ENCODE measurements around the gene NEK9. TPM values are rescaled to one million over a fixed set of nuclear protein-coding genes. Genes with fewer than 3 reads are reported as not detected.
A peak's percentile ranks its signal among the peaks of the same experiment; 100 is the strongest.

Gene NEK9
- total RNA-seq: 10 to 100 TPM; 51.8 to 56.4 TPM

GRCh38 chr14:75126679-75127473 is at the start of gene NEK9:
NEK9 (minus strand) TSS chr14:75127048; CDS start chr14:75126921, 127 bp downstream.
- DNase-seq: peak; percentile 94
- Mint-ChIP-seq H3K4me1 (ENCODE audit: low read depth) (peaks cover 43% of the 10 kb centered on the region), H3K9me3 (no peaks in the 10 kb centered on the region), H3K27ac (peak within 1 kb of the TSS; percentile 96), H3K4me3 (peak within 1 kb of the TSS; percentile 99), H3K27me3 (no peaks in the 10 kb centered on the region), H3K36me3 (peaks cover 11% of the 10 kb centered on the region)
- intact Hi-C loops (cut with micrococcal nuclease): loop anchor here (1.0 to 10.0 kb wide), 9 partner anchors 12 to 535 kb away; partner anchors contain the start of genes ACYP1, BATF, EIF2B2 and ERG28
- CTCF ChIA-PET: interaction anchor here (0.6 to 10.9 kb wide), 7 partner anchors 130 to 438 kb away, joined by 3 to 280 read pairs (median 5); no protein-coding TSS in a partner anchor
- POLR2A ChIA-PET: interaction anchor here (1.0 to 2.2 kb wide), 11 partner anchors 12 to 440 kb away, joined by 3 to 9 read pairs (median 4); partner anchors contain the start of gene ZC2HC1C

- Mint-ChIP-seq H3K27ac (peak within 1 kb of the TSS; percentile 98), H3K27me3 (no peaks in the 10 kb centered on the region), H3K4me3 (peak within 1 kb of the TSS; percentile 86), H3K36me3 (peaks cover 7% of the 10 kb centered on the region), H3K4me1 (ENCODE audit: low read depth) (peaks cover 42% of the 10 kb centered on the region), H3K9me3 (no peaks in the 10 kb centered on the region)
- intact Hi-C loops (cut with micrococcal nuclease): loop anchor here (1.0 to 5.0 kb wide), 7 partner anchors 17 to 486 kb away; partner anchors contain the start of genes ERG28, FOS, NEK9 and TTLL5
- POLR2A ChIA-PET: interaction anchor here (0.6 to 1.3 kb wide), 5 partner anchors 8 to 118 kb away, joined by 3 to 7 read pairs (median 3); no protein-coding TSS in a partner anchor
- peak; percentile 94 for DNase-seq
- CTCF ChIA-PET: interaction anchor here (0.7 to 1.1 kb wide), 3 partner anchors 20 to 477 kb away, joined by 3 read pairs; no protein-coding TSS in a partner anchor
Observed at GRCh38 chr14:75176142-75176820, 49.4 kb upstream of the NEK9 start, which contains the start of gene TMED10. TMED10 (minus strand) TSS chr14:75176612; CDS start chr14:75176579, 33 bp downstream.

GRCh38 chr14:75175677-75176141 is 48.9 kb upstream of the NEK9 start:
- CTCF ChIA-PET: interaction anchor here (0.7 to 1.1 kb wide), 3 partner anchors 19 to 478 kb away, joined by 3 read pairs; no protein-coding TSS in a partner anchor
- peaks cover 46% of the 10 kb centered on the region for H3K4me1 Mint-ChIP-seq (ENCODE audit: low read depth)
- intact Hi-C loops (cut with micrococcal nuclease): loop anchor here (1.0 to 5.0 kb wide), 7 partner anchors 16 to 487 kb away; partner anchors contain the start of genes ERG28, FOS, NEK9 and TTLL5

GRCh38 chr14:75174066-75174465 is 47.2 kb upstream of the NEK9 start:
- peaks cover 57% of the 10 kb centered on the region for H3K4me1 Mint-ChIP-seq (ENCODE audit: low read depth)
- intact Hi-C loops (cut with micrococcal nuclease): no loop called here
- DNase-seq: no peak
- H3K36me3 Mint-ChIP-seq: peaks cover 8% of the 10 kb centered on the region
- H3K4me3 Mint-ChIP-seq: peak overlapping the region; percentile 28
- peak overlapping the region; percentile 90 for H3K27ac Mint-ChIP-seq
- CTCF ChIA-PET: interaction anchor here (1.2 to 1.3 kb wide), 2 partner anchors 10 to 121 kb away, joined by 3 read pairs; no protein-coding TSS in a partner anchor
- POLR2A ChIA-PET: interaction anchor here (0.8 kb wide), 1 partner anchor 49 kb away, joined by 3 read pairs; no protein-coding TSS in a partner anchor
- H3K27me3 Mint-ChIP-seq: no peaks in the 10 kb centered on the region
- no peaks in the 10 kb centered on the region for H3K9me3 Mint-ChIP-seq

More at GRCh38 chr14:75175677-75176141, 48.9 kb upstream of the NEK9 start:
- H3K36me3 Mint-ChIP-seq: peaks cover 7% of the 10 kb centered on the region
- peak overlapping the region; percentile 98 for H3K27ac Mint-ChIP-seq
- H3K9me3 Mint-ChIP-seq: no peaks in the 10 kb centered on the region
- POLR2A ChIA-PET: interaction anchor here (0.8 to 1.3 kb wide), 3 partner anchors 8 to 83 kb away, joined by 3 to 7 read pairs (median 4); no protein-coding TSS in a partner anchor
- no peaks in the 10 kb centered on the region for H3K27me3 Mint-ChIP-seq
- peak overlapping the region; percentile 86 for H3K4me3 Mint-ChIP-seq
- no peak for DNase-seq

GRCh38 chr14:75170772-75171171 is 43.9 kb upstream of the NEK9 start:
- peaks cover 76% of the 10 kb centered on the region for H3K4me1 Mint-ChIP-seq (ENCODE audit: low read depth)
- no peak for DNase-seq
- ChIA-PET POLR2A (interaction anchor here (0.5 kb wide), 1 partner anchor 47 kb away, joined by 3 read pairs; no protein-coding TSS in a partner anchor), CTCF (no interaction called here)
- intact Hi-C loops (cut with micrococcal nuclease): no loop called here
- H3K27me3 Mint-ChIP-seq: no peaks in the 10 kb centered on the region
- H3K27ac Mint-ChIP-seq: no peak overlapping the region
- no peaks in the 10 kb centered on the region for H3K9me3 Mint-ChIP-seq
- H3K36me3 Mint-ChIP-seq: peaks cover 9% of the 10 kb centered on the region
- H3K4me3 Mint-ChIP-seq: no peak overlapping the region

- no peaks in the 10 kb centered on the region for H3K9me3 Mint-ChIP-seq
- H3K27me3 Mint-ChIP-seq: no peaks in the 10 kb centered on the region
- H3K4me3 Mint-ChIP-seq: no peak overlapping the region
- POLR2A ChIA-PET: no interaction called here
- no peak overlapping the region for H3K27ac Mint-ChIP-seq
- DNase-seq: no peak
- H3K36me3 Mint-ChIP-seq: peaks cover 2% of the 10 kb centered on the region
- CTCF ChIA-PET: no interaction called here
- intact Hi-C loops (cut with micrococcal nuclease): no loop called here
- H3K4me1 Mint-ChIP-seq (ENCODE audit: low read depth): peaks cover 64% of the 10 kb centered on the region
Observed at GRCh38 chr14:75168586-75169335, 41.9 kb upstream of the NEK9 start.

GRCh38 chr14:75167325-75167724 is 40.5 kb upstream of the NEK9 start:
- DNase-seq: no peak
- ChIA-PET POLR2A (interaction anchor here (0.6 kb wide), 1 partner anchor 9 kb away, joined by 3 read pairs; no protein-coding TSS in a partner anchor), CTCF (no interaction called here)
- Mint-ChIP-seq H3K9me3 (no peaks in the 10 kb centered on the region), H3K27me3 (no peaks in the 10 kb centered on the region), H3K4me3 (no peak overlapping the region), H3K27ac (no peak overlapping the region), H3K4me1 (ENCODE audit: low read depth) (peaks cover 60% of the 10 kb centered on the region), H3K36me3 (peaks cover 2% of the 10 kb centered on the region)
- intact Hi-C loops (cut with micrococcal nuclease): no loop called here

- no peaks in the 10 kb centered on the region for H3K27me3 Mint-ChIP-seq
- H3K4me1 Mint-ChIP-seq (ENCODE audit: low read depth): peaks cover 65% of the 10 kb centered on the region
- no peaks in the 10 kb centered on the region for H3K9me3 Mint-ChIP-seq
- POLR2A ChIA-PET: no interaction called here
- peaks cover 2% of the 10 kb centered on the region for H3K36me3 Mint-ChIP-seq
- CTCF ChIA-PET: interaction anchor here (1.5 kb wide), 2 partner anchors 34 to 130 kb away, joined by 4 read pairs; no protein-coding TSS in a partner anchor
- intact Hi-C loops (cut with micrococcal nuclease): no loop called here
- no peak overlapping the region for H3K4me3 Mint-ChIP-seq
- DNase-seq: no peak
- no peak overlapping the region for H3K27ac Mint-ChIP-seq
Observed at GRCh38 chr14:75165586-75166391, 38.9 kb upstream of the NEK9 start.

- no peak for DNase-seq
- H3K4me3 Mint-ChIP-seq: no peak overlapping the region
- H3K27ac Mint-ChIP-seq: no peak overlapping the region
- H3K27me3 Mint-ChIP-seq: no peaks in the 10 kb centered on the region
- POLR2A ChIA-PET: no interaction called here
- CTCF ChIA-PET: interaction anchor here (1.5 kb wide), 2 partner anchors 33 to 131 kb away, joined by 4 read pairs; no protein-coding TSS in a partner anchor
- peaks cover 1% of the 10 kb centered on the region for H3K36me3 Mint-ChIP-seq
- intact Hi-C loops (cut with micrococcal nuclease): no loop called here
- no peaks in the 10 kb centered on the region for H3K9me3 Mint-ChIP-seq
- peaks cover 67% of the 10 kb centered on the region for H3K4me1 Mint-ChIP-seq (ENCODE audit: low read depth)
Observed at GRCh38 chr14:75164809-75165208, 38.0 kb upstream of the NEK9 start.

GRCh38 chr14:75163677-75164076 is 36.8 kb upstream of the NEK9 start:
- ChIA-PET CTCF (interaction anchor here (0.6 to 1.0 kb wide), 2 partner anchors 10 to 134 kb away, joined by 3 to 4 read pairs; no protein-coding TSS in a partner anchor), POLR2A (no interaction called here)
- DNase-seq: no peak
- Mint-ChIP-seq H3K27ac (no peak overlapping the region), H3K36me3 (peaks cover 1% of the 10 kb centered on the region), H3K4me1 (ENCODE audit: low read depth) (peaks cover 69% of the 10 kb centered on the region), H3K4me3 (no peak overlapping the region), H3K9me3 (no peaks in the 10 kb centered on the region), H3K27me3 (no peaks in the 10 kb centered on the region)
- intact Hi-C loops (cut with micrococcal nuclease): no loop called here

All from activated CD4-positive, alpha-beta memory T cell treated with anti-CD3 and anti-CD28 coated beads for 36 hours (primary cell).